ENCODE results near the gene DISP3. TPM values are rescaled to one million over a fixed set of nuclear protein-coding genes. Genes with fewer than 3 reads are reported as not detected.

DISP3 gene
- total RNA-seq, 1 donor from 2014 or later: 0.42 TPM

- Mint-ChIP-seq H3K36me3 (ENCODE audit: low read depth) (no peaks in the 10 kb centered on the region), H3K27ac (no peak overlapping the region), H3K4me3 (no peak overlapping the region), H3K9me3 (no peaks in the 10 kb centered on the region), H3K27me3 (no peaks in the 10 kb centered on the region), H3K4me1 (no peaks in the 10 kb centered on the region)
- intact Hi-C loops (cut with micrococcal nuclease): no loop called here
- ATAC-seq (ENCODE audit: low read depth) (no peak), DNase-seq (no peak)
- TF ChIP-seq, protein P1, sequence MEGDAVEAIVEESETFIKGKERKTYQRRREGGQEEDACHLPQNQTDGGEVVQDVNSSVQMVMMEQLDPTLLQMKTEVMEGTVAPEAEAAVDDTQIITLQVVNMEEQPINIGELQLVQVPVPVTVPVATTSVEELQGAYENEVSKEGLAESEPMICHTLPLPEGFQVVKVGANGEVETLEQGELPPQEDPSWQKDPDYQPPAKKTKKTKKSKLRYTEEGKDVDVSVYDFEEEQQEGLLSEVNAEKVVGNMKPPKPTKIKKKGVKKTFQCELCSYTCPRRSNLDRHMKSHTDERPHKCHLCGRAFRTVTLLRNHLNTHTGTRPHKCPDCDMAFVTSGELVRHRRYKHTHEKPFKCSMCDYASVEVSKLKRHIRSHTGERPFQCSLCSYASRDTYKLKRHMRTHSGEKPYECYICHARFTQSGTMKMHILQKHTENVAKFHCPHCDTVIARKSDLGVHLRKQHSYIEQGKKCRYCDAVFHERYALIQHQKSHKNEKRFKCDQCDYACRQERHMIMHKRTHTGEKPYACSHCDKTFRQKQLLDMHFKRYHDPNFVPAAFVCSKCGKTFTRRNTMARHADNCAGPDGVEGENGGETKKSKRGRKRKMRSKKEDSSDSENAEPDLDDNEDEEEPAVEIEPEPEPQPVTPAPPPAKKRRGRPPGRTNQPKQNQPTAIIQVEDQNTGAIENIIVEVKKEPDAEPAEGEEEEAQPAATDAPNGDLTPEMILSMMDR (IDR thresholded peaks at IDR 0.05): no peak
- ChIA-PET CTCF (no interaction called here), POLR2A (no interaction called here)
Measured at GRCh38 chr1:11529763-11530730, 51.1 kb downstream of the DISP3 start.

DNA sequence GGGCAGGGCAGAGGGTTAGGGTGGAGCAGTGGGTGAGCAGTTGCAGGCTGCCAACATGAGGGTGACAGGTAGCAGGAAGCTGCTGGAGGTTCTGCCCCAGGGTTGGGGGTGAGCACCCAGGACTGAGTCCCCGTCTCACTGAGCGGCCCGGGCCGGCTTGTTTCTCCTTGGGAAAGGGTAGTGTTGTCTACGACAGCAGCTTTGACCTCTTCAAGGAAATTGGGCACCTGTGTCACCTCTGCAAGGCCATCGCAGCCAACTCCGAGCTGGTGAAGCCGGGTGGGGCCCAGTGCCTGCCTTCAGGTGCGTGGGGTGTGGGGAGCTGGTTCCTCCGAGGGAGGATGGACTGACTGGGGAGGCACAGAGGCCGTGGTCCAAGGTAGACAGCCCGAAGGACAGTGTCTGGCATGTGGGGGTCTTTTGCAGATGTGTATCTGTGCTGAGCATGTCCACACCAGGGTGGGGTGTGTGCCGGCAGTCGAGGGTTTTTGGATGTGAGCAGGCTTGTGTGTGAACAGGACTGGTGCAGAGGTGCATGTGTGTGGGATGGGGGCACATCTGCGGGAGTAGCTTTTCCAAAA, 51.9 kb downstream of the DISP3 start:
- no peaks in the 10 kb centered on the region for H3K4me1 Mint-ChIP-seq
- H3K4me3 Mint-ChIP-seq: no peak overlapping the region
- TF ChIP-seq, protein P1 (IDR thresholded peaks at IDR 0.05): no peak
- H3K36me3 Mint-ChIP-seq (ENCODE audit: low read depth): no peaks in the 10 kb centered on the region
- ATAC-seq (ENCODE audit: low read depth) (no peak), DNase-seq (no peak)
- ChIA-PET POLR2A (no interaction called here), CTCF (no interaction called here)
- no peaks in the 10 kb centered on the region for H3K27me3 Mint-ChIP-seq
- H3K27ac Mint-ChIP-seq: no peak overlapping the region
- intact Hi-C loops (cut with micrococcal nuclease): no loop called here
- H3K9me3 Mint-ChIP-seq: no peaks in the 10 kb centered on the region

DNA sequence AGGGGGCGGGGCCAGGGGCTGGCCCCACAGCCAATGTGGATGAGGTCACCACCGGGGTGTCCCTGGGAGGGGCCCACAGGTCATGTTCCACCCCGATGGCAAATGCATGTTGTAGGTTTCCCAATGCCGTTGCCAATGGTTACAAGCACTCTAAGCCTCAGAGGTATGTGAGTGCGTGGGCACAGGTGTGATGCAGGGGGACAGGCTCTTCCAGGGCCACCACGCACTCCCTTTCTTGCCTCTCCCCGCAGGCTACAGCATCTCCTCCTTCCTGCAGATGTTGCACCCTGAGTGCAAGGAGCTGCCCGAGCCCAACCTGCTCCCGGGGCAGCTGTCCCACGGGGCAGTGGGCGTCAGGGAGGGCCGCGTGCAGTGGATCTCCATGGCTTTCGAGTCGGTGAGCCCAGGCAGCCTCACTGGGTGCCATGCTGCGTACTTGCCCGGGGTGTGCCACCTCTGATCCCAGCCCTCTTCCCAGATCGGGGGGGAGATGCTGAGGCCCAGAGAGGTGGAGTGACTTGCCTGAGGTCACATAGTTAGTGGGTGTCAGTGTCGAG, 52.4 kb downstream of the DISP3 start:
- TF ChIP-seq, protein P1 (IDR thresholded peaks at IDR 0.05): no peak
- no peak for DNase-seq
- no peaks in the 10 kb centered on the region for H3K9me3 Mint-ChIP-seq
- H3K4me1 Mint-ChIP-seq: no peaks in the 10 kb centered on the region
- no peak overlapping the region for H3K4me3 Mint-ChIP-seq
- H3K36me3 Mint-ChIP-seq (ENCODE audit: low read depth): no peaks in the 10 kb centered on the region
- H3K27me3 Mint-ChIP-seq: no peaks in the 10 kb centered on the region
- intact Hi-C loops (cut with micrococcal nuclease): no loop called here
- no peak for ATAC-seq (ENCODE audit: low read depth)
- CTCF ChIA-PET: no interaction called here
- POLR2A ChIA-PET: no interaction called here
- no peak overlapping the region for H3K27ac Mint-ChIP-seq

- Mint-ChIP-seq H3K4me1 (no peaks in the 10 kb centered on the region), H3K27ac (no peak overlapping the region)
- ATAC-seq (ENCODE audit: low read depth): no peak
Measured at GRCh38 chr1:11531943-11532342, 53.0 kb downstream of the DISP3 start.

More at GRCh38 chr1:11531943-11532342, 53.0 kb downstream of the DISP3 start:
- TF ChIP-seq, protein P1 (IDR thresholded peaks at IDR 0.05): no peak
- Mint-ChIP-seq H3K4me3 (no peak overlapping the region), H3K9me3 (no peaks in the 10 kb centered on the region), H3K36me3 (ENCODE audit: low read depth) (no peaks in the 10 kb centered on the region), H3K27me3 (no peaks in the 10 kb centered on the region)
- CTCF ChIA-PET: no interaction called here
- intact Hi-C loops (cut with micrococcal nuclease): no loop called here
- no peak for DNase-seq
- POLR2A ChIA-PET: no interaction called here

Data from activated B cell treated with CpG ODN at 0.5 μM for 24 hours (primary cell).